ENCODE results near the gene OR2A1. TPM values are rescaled to one million over a fixed set of nuclear protein-coding genes. Genes with fewer than 3 reads are reported as not detected.
"Not testable (repeated sequence)": the region's sequence is repeated elsewhere in the genome, so short reads cannot be mapped to it uniquely, and the experiment has no call there.

OR2A1 gene
- total RNA-seq, 1 experiment from 2014 or later, result not detected

GRCh38 chr7:144323359-144323758 lies 11.1 kb downstream of the OR2A1 start:
- not testable (repeated sequence) for DNase-seq (ENCODE audit: low read depth)

- DNase-seq (ENCODE audit: low read depth), result not testable (repeated sequence)
Observed at GRCh38 chr7:144325868-144326267, 13.6 kb downstream of the OR2A1 start.

GRCh38 chr7:144330044-144330443 lies 17.8 kb downstream of the OR2A1 start:
- DNase-seq (ENCODE audit: low read depth), result not testable (repeated sequence)

- not testable (repeated sequence) for DNase-seq (ENCODE audit: low read depth)
Observed at GRCh38 chr7:144331221-144331995, 19.2 kb downstream of the OR2A1 start.

- not testable (repeated sequence) for DNase-seq (ENCODE audit: low read depth)
Observed at GRCh38 chr7:144331996-144332288, 19.7 kb downstream of the OR2A1 start.

- DNase-seq (ENCODE audit: low read depth), result not testable (repeated sequence)
Observed at GRCh38 chr7:144348625-144349024, 36.4 kb downstream of the OR2A1 start.

- not testable (repeated sequence) for DNase-seq (ENCODE audit: low read depth)
Observed at GRCh38 chr7:144351667-144352066, 39.4 kb downstream of the OR2A1 start.

GRCh38 chr7:144355176-144355822 lies 43.1 kb downstream of the OR2A1 start, which contains the start of gene ARHGEF5:
Gene ARHGEF5, plus strand, starts transcription at chr7:144355402. Its CDS starts 7,268 bp downstream, at chr7:144362670.
- not testable (repeated sequence) for DNase-seq (ENCODE audit: low read depth)

GRCh38 chr7:144356185-144356584 lies 44.0 kb downstream of the OR2A1 start:
- not testable (repeated sequence) for DNase-seq (ENCODE audit: low read depth)

GRCh38 chr7:144356860-144357259 lies 44.6 kb downstream of the OR2A1 start:
- DNase-seq (ENCODE audit: low read depth), result not testable (repeated sequence)

GRCh38 chr7:144362061-144362460 lies 49.8 kb downstream of the OR2A1 start:
- not testable (repeated sequence) for DNase-seq (ENCODE audit: low read depth)

GRCh38 chr7:144365523-144365922 lies 53.3 kb downstream of the OR2A1 start:
- DNase-seq (ENCODE audit: low read depth), result not testable (repeated sequence)

GRCh38 chr7:144367250-144367649 lies 55.0 kb downstream of the OR2A1 start:
- DNase-seq (ENCODE audit: low read depth), result not testable (repeated sequence)

- not testable (repeated sequence) for DNase-seq (ENCODE audit: low read depth)
Observed at GRCh38 chr7:144369221-144369620, 57.0 kb downstream of the OR2A1 start.

Other genes with a start within 250 kb of the OR2A1 start
- not detected in 2 replicates for gene OR2A25, start 242.6 kb upstream of the OR2A1 start, total RNA-seq (2014; rRNA removed)
- not detected in 2 replicates for gene OR2A12, start 226.1 kb upstream of the OR2A1 start, total RNA-seq (2014; rRNA removed)
- gene OR2A2, start 202.8 kb upstream of the OR2A1 start, total RNA-seq (2014; rRNA removed), result not detected in 2 replicates
- gene OR2A14, start 189.2 kb upstream of the OR2A1 start, total RNA-seq (2014; rRNA removed), result not detected in 2 replicates
- 0.06 TPM in 1 of 2 replicates, not detected in the other for gene CTAGE4, start 129.0 kb upstream of the OR2A1 start, total RNA-seq (2014; rRNA removed)
- gene ARHGEF35, start 116.6 kb upstream of the OR2A1 start, total RNA-seq (2014; rRNA removed), result 0.13 and 0.46 TPM in 2 replicates
- gene OR2A42, start 72.8 kb upstream of the OR2A1 start, total RNA-seq (2014; rRNA removed), result not detected in 2 replicates
- not detected in 2 replicates for gene OR2A7, start 47.6 kb upstream of the OR2A1 start, total RNA-seq (2014; rRNA removed)
- gene CTAGE8, start 43.1 kb upstream of the OR2A1 start, total RNA-seq (2014; rRNA removed), result 0.06 and 0.17 TPM in 2 replicates
- 1.3 and 1.5 TPM in 2 replicates for gene ARHGEF5, start 43.0 kb downstream of the OR2A1 start, total RNA-seq (2014; rRNA removed)
- not detected in 2 replicates for gene NOBOX, start 91.3 kb downstream of the OR2A1 start, total RNA-seq (2014; rRNA removed)